Measurements from ENCODE around the gene SCD5.

The SCD5 gene

DNA sequence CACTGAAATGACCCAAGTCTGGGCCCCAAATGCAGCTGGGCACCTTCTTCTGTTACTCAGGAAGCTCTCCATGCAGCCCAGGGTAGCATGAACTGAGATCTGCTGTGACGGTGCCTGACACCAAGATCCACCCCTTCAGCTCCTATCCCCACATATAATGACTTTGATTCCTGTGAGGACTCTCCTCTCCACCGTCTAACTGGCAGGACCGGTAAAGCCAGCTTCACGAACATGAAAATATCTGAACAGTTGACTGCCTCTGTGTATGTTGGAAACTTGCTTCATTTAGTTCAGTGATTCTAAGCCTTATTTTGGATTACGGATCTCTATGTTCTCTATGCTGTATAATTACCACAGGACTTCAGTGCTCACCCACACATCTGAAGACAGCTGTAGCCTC is 121.3 kb downstream of the SCD5 start:
- Histone ChIP-seq H3K9ac (ENCODE audit: low read length in 5 of 5) (no peak overlapping the region), H3K36me3 (ENCODE audit: control insufficient read depth in 5 of 5, insufficient read depth in 5 of 5, low read length in 5 of 5) (no peaks in the 10 kb centered on the region), H3K27me3 (ENCODE audit: control insufficient read depth in 5 of 5, insufficient read depth in 4 of 5, low read length in 5 of 5) (no peaks in the 10 kb centered on the region), H3K4me1 (ENCODE audit: control insufficient read depth in 5 of 5, insufficient read depth in 5 of 5, low read length in 5 of 5) (no peaks in the 10 kb centered on the region), H3K4me3 (ENCODE audit: low read depth in 1 of 5, low read length in 5 of 5) (no peak overlapping the region), H3K27ac (ENCODE audit: low read depth, low read length) (no peak overlapping the region), H3K9me3 (ENCODE audit: control insufficient read depth in 5 of 5, low read length in 5 of 5) (no peaks in the 10 kb centered on the region)

DNA sequence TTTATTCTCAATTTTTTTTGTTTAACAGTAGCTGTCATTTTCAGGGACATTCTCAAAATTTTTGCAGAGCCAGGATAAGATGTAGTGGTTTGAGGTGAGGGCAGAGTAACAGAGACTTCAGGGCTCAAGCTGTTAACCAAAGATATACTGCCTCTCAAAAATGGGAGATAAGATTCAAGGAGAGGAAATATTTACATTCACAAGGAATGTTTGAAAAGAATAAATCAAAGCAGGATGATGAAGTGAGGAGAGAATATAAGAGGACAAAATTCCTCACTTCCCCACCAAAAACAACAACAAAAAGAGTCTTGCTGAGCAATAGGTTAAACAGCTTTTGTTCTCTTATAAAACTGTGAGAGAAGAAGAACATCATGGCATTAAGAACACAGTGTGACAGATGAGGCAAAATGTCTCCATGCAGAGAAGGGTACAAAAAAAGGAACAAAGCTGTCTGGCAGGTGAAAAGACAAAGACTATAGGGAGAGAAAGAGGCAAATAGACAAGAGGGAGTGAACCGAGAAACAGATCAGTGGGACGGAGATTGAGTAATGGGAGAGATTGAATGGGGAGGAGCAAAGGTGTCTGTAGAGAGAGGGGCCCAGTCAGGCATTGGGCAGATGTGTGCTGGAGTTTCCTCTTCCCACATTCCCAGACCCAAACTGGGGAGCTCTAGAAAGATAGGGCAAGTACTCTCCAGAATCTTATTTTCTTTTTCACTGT is 130.7 kb downstream of the SCD5 start:
- H3K27ac ChIP-seq (ENCODE audit: low read depth, low read length) = no peak overlapping the region
- no peak overlapping the region for H3K4me3 ChIP-seq (ENCODE audit: low read depth in 1 of 5, low read length in 5 of 5)
- no peak overlapping the region for H3K9ac ChIP-seq (ENCODE audit: low read length in 5 of 5)

GRCh38 chr4:82666970-82667665 is 131.5 kb downstream of the SCD5 start:
- Histone ChIP-seq H3K27ac (ENCODE audit: low read depth, low read length) (no peak overlapping the region), H3K4me1 (ENCODE audit: control insufficient read depth in 5 of 5, insufficient read depth in 5 of 5, low read length in 5 of 5) (no peaks in the 10 kb centered on the region), H3K9me3 (ENCODE audit: control insufficient read depth in 5 of 5, low read length in 5 of 5) (peaks cover 0 to 6% (median 0%) of the 10 kb centered on the region in 5 donors), H3K27me3 (ENCODE audit: control insufficient read depth in 5 of 5, insufficient read depth in 4 of 5, low read length in 5 of 5) (no peaks in the 10 kb centered on the region), H3K9ac (ENCODE audit: low read length in 5 of 5) (no peak overlapping the region), H3K4me3 (ENCODE audit: low read depth in 1 of 5, low read length in 5 of 5) (no peak overlapping the region), H3K36me3 (ENCODE audit: control insufficient read depth in 5 of 5, insufficient read depth in 5 of 5, low read length in 5 of 5) (no peaks in the 10 kb centered on the region)

More for the DNA sequence above, 130.7 kb downstream of the SCD5 start:
- H3K36me3 ChIP-seq (ENCODE audit: control insufficient read depth in 5 of 5, insufficient read depth in 5 of 5, low read length in 5 of 5) = no peaks in the 10 kb centered on the region
- no peaks in the 10 kb centered on the region for H3K4me1 ChIP-seq (ENCODE audit: control insufficient read depth in 5 of 5, insufficient read depth in 5 of 5, low read length in 5 of 5)
- H3K9me3 ChIP-seq (ENCODE audit: control insufficient read depth in 5 of 5, low read length in 5 of 5) = peaks cover 0 to 6% (median 0%) of the 10 kb centered on the region in 5 donors
- H3K27me3 ChIP-seq (ENCODE audit: control insufficient read depth in 5 of 5, insufficient read depth in 4 of 5, low read length in 5 of 5) = no peaks in the 10 kb centered on the region

DNA sequence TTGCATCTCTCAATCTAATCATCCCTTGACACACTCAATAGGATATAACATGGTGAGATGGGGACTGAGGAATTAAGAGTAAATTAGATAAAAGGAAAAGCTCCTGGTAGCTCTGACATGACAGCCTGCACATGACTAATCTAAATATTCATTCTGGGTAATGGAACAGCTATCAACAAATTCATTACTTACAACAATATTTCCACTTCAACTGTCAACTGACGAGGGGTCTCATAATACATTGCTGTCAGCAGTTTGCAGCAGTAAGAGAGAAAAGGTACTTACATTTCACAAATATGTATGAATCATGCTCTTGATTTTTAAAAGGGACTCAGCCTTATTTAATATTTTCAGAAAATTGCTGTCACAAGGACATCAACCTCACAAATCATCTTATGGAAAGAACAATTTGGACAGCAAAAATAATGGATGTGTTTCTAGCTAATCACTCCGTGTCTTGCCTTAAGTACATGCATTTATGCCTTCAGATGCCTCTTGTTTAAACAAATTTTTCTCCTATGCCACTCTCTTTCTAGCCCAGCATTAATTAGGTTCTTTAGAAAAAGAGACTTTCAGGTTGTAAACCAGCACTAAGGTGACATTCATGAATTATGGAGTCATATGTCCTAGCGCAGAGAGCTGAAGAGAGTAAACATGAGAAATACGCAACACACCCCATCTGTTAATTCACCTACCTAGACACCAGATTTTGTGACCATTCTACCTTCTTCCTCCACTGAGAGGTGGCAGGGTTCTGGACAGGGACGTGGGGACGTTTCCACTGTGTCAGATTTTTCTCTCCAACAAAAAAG is 137.2 kb downstream of the SCD5 start:
- H3K4me1 ChIP-seq (ENCODE audit: control insufficient read depth in 5 of 5, insufficient read depth in 5 of 5, low read length in 5 of 5) = no peaks in the 10 kb centered on the region
- H3K36me3 ChIP-seq (ENCODE audit: control insufficient read depth in 5 of 5, insufficient read depth in 5 of 5, low read length in 5 of 5) = no peaks in the 10 kb centered on the region
- H3K27me3 ChIP-seq (ENCODE audit: control insufficient read depth in 5 of 5, insufficient read depth in 4 of 5, low read length in 5 of 5) = no peaks in the 10 kb centered on the region
- no peak overlapping the region for H3K27ac ChIP-seq (ENCODE audit: low read depth, low read length)
- no peak overlapping the region for H3K9ac ChIP-seq (ENCODE audit: low read length in 5 of 5)
- H3K4me3 ChIP-seq (ENCODE audit: low read depth in 1 of 5, low read length in 5 of 5) = no peak overlapping the region
- H3K9me3 ChIP-seq (ENCODE audit: control insufficient read depth in 5 of 5, low read length in 5 of 5) = no peaks in the 10 kb centered on the region

DNA sequence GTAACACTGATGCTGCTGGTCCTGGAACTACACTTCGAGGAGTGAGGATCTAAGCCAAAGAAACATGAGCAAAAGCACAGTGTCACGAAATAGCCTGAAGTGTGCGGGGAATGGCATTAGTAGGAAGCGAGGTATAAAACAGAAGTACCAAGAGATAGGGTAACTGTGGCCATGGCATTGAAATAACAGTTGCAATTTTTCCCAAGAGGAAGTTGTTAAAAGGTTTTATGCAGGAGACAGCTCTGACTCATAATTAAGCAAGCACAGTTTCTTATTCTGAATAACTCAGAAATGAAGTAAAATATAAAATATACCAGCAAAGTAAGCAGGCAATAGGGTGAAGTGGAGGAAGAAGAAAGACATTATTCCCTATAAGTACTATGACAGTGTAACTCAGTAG is 146.5 kb downstream of the SCD5 start:
- no peak overlapping the region for H3K9ac ChIP-seq (ENCODE audit: low read length in 5 of 5)
- H3K27me3 ChIP-seq (ENCODE audit: control insufficient read depth in 5 of 5, insufficient read depth in 4 of 5, low read length in 5 of 5) = no peaks in the 10 kb centered on the region
- H3K4me1 ChIP-seq (ENCODE audit: control insufficient read depth in 5 of 5, insufficient read depth in 5 of 5, low read length in 5 of 5) = no peaks in the 10 kb centered on the region
- no peak overlapping the region for H3K4me3 ChIP-seq (ENCODE audit: low read depth in 1 of 5, low read length in 5 of 5)
- H3K9me3 ChIP-seq (ENCODE audit: control insufficient read depth in 5 of 5, low read length in 5 of 5) = no peaks in the 10 kb centered on the region
- H3K36me3 ChIP-seq (ENCODE audit: control insufficient read depth in 5 of 5, insufficient read depth in 5 of 5, low read length in 5 of 5) = no peaks in the 10 kb centered on the region
- H3K27ac ChIP-seq (ENCODE audit: low read depth, low read length) = no peak overlapping the region

DNA sequence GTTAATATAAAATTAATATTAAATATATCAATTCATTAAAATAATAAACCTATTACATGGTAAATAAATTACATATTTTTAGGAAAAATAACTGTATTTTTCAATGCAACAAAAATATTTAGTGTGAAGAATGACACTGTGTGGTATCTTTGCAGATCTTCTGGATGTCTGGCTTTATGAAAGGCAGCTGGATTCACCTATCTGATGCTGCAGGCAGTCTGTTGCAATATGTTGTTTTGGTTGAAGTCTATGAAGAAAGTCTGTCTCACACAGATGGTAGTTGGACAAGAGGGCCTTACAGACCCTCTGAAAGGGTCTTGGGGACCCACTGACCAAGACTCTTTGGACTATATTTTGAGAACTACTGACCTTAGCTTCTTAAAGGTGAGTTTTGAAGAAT is 147.7 kb downstream of the SCD5 start:
- no peak overlapping the region for H3K27ac ChIP-seq (ENCODE audit: low read depth, low read length)
- H3K27me3 ChIP-seq (ENCODE audit: control insufficient read depth in 5 of 5, insufficient read depth in 4 of 5, low read length in 5 of 5) = no peaks in the 10 kb centered on the region
- H3K36me3 ChIP-seq (ENCODE audit: control insufficient read depth in 5 of 5, insufficient read depth in 5 of 5, low read length in 5 of 5) = no peaks in the 10 kb centered on the region
- H3K9me3 ChIP-seq (ENCODE audit: control insufficient read depth in 5 of 5, low read length in 5 of 5) = no peaks in the 10 kb centered on the region
- no peak overlapping the region for H3K4me3 ChIP-seq (ENCODE audit: low read depth in 1 of 5, low read length in 5 of 5)
- no peak overlapping the region for H3K9ac ChIP-seq (ENCODE audit: low read length in 5 of 5)
- H3K4me1 ChIP-seq (ENCODE audit: control insufficient read depth in 5 of 5, insufficient read depth in 5 of 5, low read length in 5 of 5) = no peaks in the 10 kb centered on the region

DNA sequence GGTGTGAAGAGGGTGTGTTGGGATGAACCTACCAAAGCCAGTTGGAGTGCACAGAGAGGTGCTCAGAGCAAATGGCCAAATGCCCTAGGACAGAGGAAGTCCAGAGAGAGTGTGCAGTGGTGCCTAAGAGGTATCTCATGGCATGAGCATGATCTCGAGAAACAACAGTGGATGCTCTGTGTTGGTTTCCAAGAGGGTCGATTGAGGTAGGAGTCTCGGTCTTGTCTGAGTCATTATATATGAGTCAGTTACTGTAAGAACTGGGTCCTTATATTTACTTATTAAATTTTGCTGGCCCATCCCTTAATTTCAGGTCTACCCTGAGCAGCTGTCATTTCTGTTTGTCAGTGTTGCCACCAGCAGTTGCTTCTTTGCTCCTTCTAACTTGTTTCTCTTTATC is 150.2 kb downstream of the SCD5 start:
- Histone ChIP-seq H3K4me3 (ENCODE audit: low read depth in 1 of 5, low read length in 5 of 5) (no peak overlapping the region), H3K4me1 (ENCODE audit: control insufficient read depth in 5 of 5, insufficient read depth in 5 of 5, low read length in 5 of 5) (no peaks in the 10 kb centered on the region)

DNA sequence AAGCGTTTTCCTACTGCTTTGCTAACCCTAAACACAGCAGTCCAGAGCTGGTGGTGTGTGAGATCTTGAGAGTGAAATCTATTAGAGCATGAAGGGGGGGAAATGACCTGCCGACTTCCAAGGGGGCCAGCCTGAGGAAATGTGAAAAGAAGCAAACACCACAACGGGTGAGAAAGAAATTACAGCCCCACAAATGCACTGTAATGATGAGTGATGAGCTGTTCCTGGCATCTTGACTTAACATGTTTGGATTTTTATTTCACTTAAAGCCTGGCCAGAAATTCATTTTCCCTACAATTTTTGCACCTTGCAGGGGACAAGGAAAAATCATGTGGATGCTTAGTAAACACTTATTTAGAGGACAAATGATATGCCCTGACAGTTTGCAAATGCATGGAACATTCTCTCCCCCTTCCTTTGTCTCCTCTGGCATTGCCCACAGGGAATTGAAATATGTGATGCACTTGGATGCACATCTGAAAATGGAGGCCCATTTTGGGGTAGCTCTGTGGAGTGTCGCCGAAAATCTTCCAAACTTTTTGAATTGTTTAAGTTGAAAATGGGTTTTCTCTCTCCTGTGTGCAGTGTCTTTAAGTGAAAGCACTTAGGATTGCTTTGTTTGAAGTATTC is 152.5 kb downstream of the SCD5 start:
- no peaks in the 10 kb centered on the region for H3K9me3 ChIP-seq (ENCODE audit: control insufficient read depth in 5 of 5, low read length in 5 of 5)
- H3K4me3 ChIP-seq (ENCODE audit: low read depth in 1 of 5, low read length in 5 of 5) = no peak overlapping the region
- no peaks in the 10 kb centered on the region for H3K36me3 ChIP-seq (ENCODE audit: control insufficient read depth in 5 of 5, insufficient read depth in 5 of 5, low read length in 5 of 5)
- no peak overlapping the region for H3K9ac ChIP-seq (ENCODE audit: low read length in 5 of 5)
- H3K27ac ChIP-seq (ENCODE audit: low read depth, low read length) = no peak overlapping the region
- no peaks in the 10 kb centered on the region for H3K27me3 ChIP-seq (ENCODE audit: control insufficient read depth in 5 of 5, insufficient read depth in 4 of 5, low read length in 5 of 5)
- H3K4me1 ChIP-seq (ENCODE audit: control insufficient read depth in 5 of 5, insufficient read depth in 5 of 5, low read length in 5 of 5) = no peaks in the 10 kb centered on the region

More for the DNA sequence above, 150.2 kb downstream of the SCD5 start:
- no peaks in the 10 kb centered on the region for H3K27me3 ChIP-seq (ENCODE audit: control insufficient read depth in 5 of 5, insufficient read depth in 4 of 5, low read length in 5 of 5)
- no peak overlapping the region for H3K27ac ChIP-seq (ENCODE audit: low read depth, low read length)
- H3K9ac ChIP-seq (ENCODE audit: low read length in 5 of 5) = no peak overlapping the region
- H3K36me3 ChIP-seq (ENCODE audit: control insufficient read depth in 5 of 5, insufficient read depth in 5 of 5, low read length in 5 of 5) = no peaks in the 10 kb centered on the region
- H3K9me3 ChIP-seq (ENCODE audit: control insufficient read depth in 5 of 5, low read length in 5 of 5) = no peaks in the 10 kb centered on the region

- Histone ChIP-seq H3K4me1 (ENCODE audit: control insufficient read depth in 5 of 5, insufficient read depth in 5 of 5, low read length in 5 of 5) (no peaks in the 10 kb centered on the region), H3K9me3 (ENCODE audit: control insufficient read depth in 5 of 5, low read length in 5 of 5) (no peaks in the 10 kb centered on the region), H3K4me3 (ENCODE audit: low read depth in 1 of 5, low read length in 5 of 5) (no peak overlapping the region), H3K9ac (ENCODE audit: low read length in 5 of 5) (no peak overlapping the region), H3K27ac (ENCODE audit: low read depth, low read length) (no peak overlapping the region), H3K27me3 (ENCODE audit: control insufficient read depth in 5 of 5, insufficient read depth in 4 of 5, low read length in 5 of 5) (no peaks in the 10 kb centered on the region), H3K36me3 (ENCODE audit: control insufficient read depth in 5 of 5, insufficient read depth in 5 of 5, low read length in 5 of 5) (no peaks in the 10 kb centered on the region)
Measured at GRCh38 chr4:82644734-82645126, 153.9 kb downstream of the SCD5 start.
